Measurements from ENCODE around the gene ZBED4. TPM values are rescaled to one million over a fixed set of nuclear protein-coding genes. Genes with fewer than 3 reads are reported as not detected.

The ZBED4 gene
- total RNA-seq, 1 donor from 2014 or later, result 4.6 TPM

GRCh38 chr22:49869845-49870712, 16.4 kb downstream of the ZBED4 start:
- intact Hi-C loops (cut with micrococcal nuclease), result no loop called here
- ATAC-seq (no peak), DNase-seq (no peak)

- no peak for DNase-seq
- intact Hi-C loops (cut with micrococcal nuclease), result no loop called here
- ATAC-seq, result no peak
Measured at GRCh38 chr22:49871482-49871881, 17.8 kb downstream of the ZBED4 start.

GRCh38 chr22:49872347-49872746, 18.7 kb downstream of the ZBED4 start:
- DNase-seq (no peak), ATAC-seq (no peak)
- intact Hi-C loops (cut with micrococcal nuclease), result no loop called here

- DNase-seq (no peak), ATAC-seq (no peak)
- intact Hi-C loops (cut with micrococcal nuclease), result no loop called here
Measured at GRCh38 chr22:49873228-49873940, 19.7 kb downstream of the ZBED4 start.

GRCh38 chr22:49877642-49878041, 24.0 kb downstream of the ZBED4 start:
- DNase-seq (no peak), ATAC-seq (no peak)
- intact Hi-C loops (cut with micrococcal nuclease), result no loop called here

GRCh38 chr22:49878206-49878605, 24.6 kb downstream of the ZBED4 start:
- ATAC-seq (no peak), DNase-seq (no peak)

GRCh38 chr22:49879871-49880270, 26.2 kb downstream of the ZBED4 start:
- DNase-seq (no peak), ATAC-seq (no peak)
- intact Hi-C loops (cut with micrococcal nuclease), result no loop called here

More at GRCh38 chr22:49878206-49878605, 24.6 kb downstream of the ZBED4 start:
- intact Hi-C loops (cut with micrococcal nuclease), result no loop called here

GRCh38 chr22:49880281-49880680, 26.6 kb downstream of the ZBED4 start:
- intact Hi-C loops (cut with micrococcal nuclease), result no loop called here
- no peak for DNase-seq
- no peak for ATAC-seq

GRCh38 chr22:49881856-49882255, 28.2 kb downstream of the ZBED4 start:
- ATAC-seq (no peak), DNase-seq (no peak)
- intact Hi-C loops (cut with micrococcal nuclease), result no loop called here

GRCh38 chr22:49882519-49883293, 29.1 kb downstream of the ZBED4 start:
- intact Hi-C loops (cut with micrococcal nuclease), result no loop called here
- no peak for DNase-seq
- ATAC-seq, result peak; percentile 50

GRCh38 chr22:49883294-49883640, 29.6 kb downstream of the ZBED4 start:
- ATAC-seq (no peak), DNase-seq (no peak)

GRCh38 chr22:49884075-49884474, 30.4 kb downstream of the ZBED4 start:
- intact Hi-C loops (cut with micrococcal nuclease), result no loop called here
- DNase-seq, result no peak
- ATAC-seq, result no peak

More at GRCh38 chr22:49883294-49883640, 29.6 kb downstream of the ZBED4 start:
- intact Hi-C loops (cut with micrococcal nuclease), result no loop called here

GRCh38 chr22:49884503-49885260, 31.0 kb downstream of the ZBED4 start:
- DNase-seq (no peak), ATAC-seq (no peak)
- intact Hi-C loops (cut with micrococcal nuclease), result no loop called here

- intact Hi-C loops (cut with micrococcal nuclease), result no loop called here
- no peak for ATAC-seq
- no peak for DNase-seq
Measured at GRCh38 chr22:49885281-49885680, 31.6 kb downstream of the ZBED4 start.

GRCh38 chr22:49885881-49886280, 32.2 kb downstream of the ZBED4 start:
- DNase-seq (no peak), ATAC-seq (no peak)
- intact Hi-C loops (cut with micrococcal nuclease), result no loop called here

- intact Hi-C loops (cut with micrococcal nuclease), result no loop called here
- ATAC-seq, result no peak
- no peak for DNase-seq
Measured at GRCh38 chr22:49886346-49887063, 32.9 kb downstream of the ZBED4 start.

GRCh38 chr22:49887064-49887451, 33.4 kb downstream of the ZBED4 start:
- ATAC-seq, result no peak
- DNase-seq, result no peak
- intact Hi-C loops (cut with micrococcal nuclease), result no loop called here

- DNase-seq (no peak), ATAC-seq (no peak)
- intact Hi-C loops (cut with micrococcal nuclease), result no loop called here
Measured at GRCh38 chr22:49887702-49888101, 34.1 kb downstream of the ZBED4 start.

GRCh38 chr22:49889071-49889470, 35.4 kb downstream of the ZBED4 start:
- intact Hi-C loops (cut with micrococcal nuclease), result no loop called here
- ATAC-seq, result no peak
- no peak for DNase-seq
